ENCODE data around the gene TEKT5. TPM values are rescaled to one million over a fixed set of nuclear protein-coding genes. Genes with fewer than 3 reads are reported as not detected.

TEKT5 gene
- total and polyA plus RNA-seq, 9 of the 15 experiments (the other 6 are each of a cell fraction or from before 2014, with no cell fraction given) = 0.10 to 0.19 TPM; not detected in 7

GRCh38 chr16:10625595-10626357 lies 69.0 kb downstream of the TEKT5 start:
- H3K36me3 ChIP-seq (ENCODE audit: control insufficient read depth, insufficient read depth, low read length) = no peaks in the 10 kb centered on the region
- no peak overlapping the region for H3K9ac ChIP-seq (ENCODE audit: insufficient read depth in 1 of 2, low read depth in 2 of 2, low read length in 2 of 2)
- ChIA-PET POLR2A (no interaction called here), CTCF (ENCODE audit: low intra/inter-chr PET ratio) (no interaction called here)
- H3K4me1 ChIP-seq (replicated peaks in 1 of 2; ENCODE audit: control insufficient read depth in 2 of 2, insufficient read depth in 2 of 2, low read length in 2 of 2) = peaks cover 21 to 30% of the 10 kb centered on the region in 2 experiments; a peak in 4 of 5 replicates
- peak in 1 of 4 experiments; percentile 23 for DNase-seq (ENCODE audit: extremely low read depth in 1 of 4, low spot score in 3 of 4)
- no peak overlapping the region for H3K4me3 ChIP-seq
- no peaks in the 10 kb centered on the region for H3K79me2 ChIP-seq (ENCODE audit: control insufficient read depth, insufficient read depth, low read length)
- peak overlapping the region; percentile 46 for H2AFZ ChIP-seq (ENCODE audit: low read depth, low read length)
- BruUV-seq (replicated peaks) = no TSS peak
- FAIRE-seq = no peak
- in situ Hi-C loops (cut with MboI) (no loop called here), intact Hi-C loops (cut with micrococcal nuclease) (loop anchor here (5.0 kb wide), 1 partner anchor 103 kb away; no protein-coding TSS in a partner anchor)
- no peaks in the 10 kb centered on the region for H3K9me1 ChIP-seq (ENCODE audit: control insufficient read depth, insufficient read depth, low read length)
- no peak overlapping the region; the same call in 2 of the 3 replicates for H3K27ac ChIP-seq (ENCODE audit: extremely low read depth, low read depth, low read length)
- no peaks in the 10 kb centered on the region for H4K20me1 ChIP-seq (replicated peaks; ENCODE audit: control insufficient read depth, insufficient read depth, low read length)
- ATAC-seq = no peak
- H3K4me2 ChIP-seq (ENCODE audit: insufficient read depth, low read length) = no peak overlapping the region
- no peaks in the 10 kb centered on the region for H3K9me3 ChIP-seq (replicated peaks; ENCODE audit: control insufficient read depth, insufficient read depth, low read depth, low read length)
- 67% methylated on average over 12 of the region's 12 CpGs for WGBS (ENCODE audit: insufficient coverage, low coverage, missing lambda C conversion rate)
- H3K27me3 ChIP-seq (ENCODE audit: control insufficient read depth in 2 of 2, insufficient read depth in 2 of 2, low read length in 2 of 2) = no peaks in the 10 kb centered on the region; a peak in 1 of 5 replicates
- no peak for TF ChIP-seq SMAD2 (IDR thresholded peaks at IDR 0.05; ENCODE audit: low read depth, low read length)
- no peak for TF ChIP-seq ARID4B (CRISPR knock-in tag; IDR thresholded peaks at IDR 0.05)
- TF ChIP-seq ZNF592 (IDR thresholded peaks at IDR 0.05) = peak; percentile 34; the same call in 1 of the 2 replicates
- TF ChIP-seq FOXA3 (CRISPR knock-in tag; conservative IDR thresholded peaks at IDR 0.05 in 1 of 2, IDR thresholded peaks at IDR 0.05 in 1 of 2) = peak in 1 of 2 experiments; percentile 40; a peak in 2 of 4 replicates
- no peak for TF ChIP-seq ATF3 (IDR thresholded peaks at IDR 0.05)
- TF ChIP-seq ATF3 (CRISPR knock-in tag; conservative IDR thresholded peaks at IDR 0.05) = no peak
- no peak for TF ChIP-seq RBBP5 (IDR thresholded peaks at IDR 0.05; ENCODE audit: borderline replicate concordance, insufficient read depth, low read length, poor library complexity, severe bottlenecking)
- no peak for TF ChIP-seq FOXJ3 (CRISPR knock-in tag; IDR thresholded peaks at IDR 0.05)
- no peak for TF ChIP-seq PML (IDR thresholded peaks at IDR 0.05; ENCODE audit: low read length)
- TF ChIP-seq FOXA1 (IDR thresholded peaks at IDR 0.05; ENCODE audit: borderline replicate concordance) = 0 out of 2 replicates have a peak, but pooled peaks have one; percentile 30
- no peak for TF ChIP-seq THRAP3 (IDR thresholded peaks at IDR 0.05; ENCODE audit: borderline replicate concordance)
